NOMO-1 (cell line): ENCODE results near the gene PTPRM.
"Not testable (repeated sequence)": the region's sequence is repeated elsewhere in the genome, so short reads cannot be mapped to it uniquely, and the experiment has no call there.

ENCODE experiments used
- DNase-seq, 2 experiments: peaks; one replicate each; lab custom pipeline; 2025; ENCODE audit not compliant: unreplicated experiment in 2 of 2; lab: John Stamatoyannopoulos, UW

Gene PTPRM

GRCh38 chr18:7721532-7721931 lies 154.4 kb downstream of the PTPRM start:
- no peak for DNase-seq

GRCh38 chr18:7722955-7723354 lies 155.8 kb downstream of the PTPRM start:
- DNase-seq: no peak

GRCh38 chr18:7723558-7723957 lies 156.4 kb downstream of the PTPRM start:
- DNase-seq: no peak

- DNase-seq: no peak
Observed at GRCh38 chr18:7725473-7725872, 158.4 kb downstream of the PTPRM start.

- DNase-seq: no peak
Observed at GRCh38 chr18:7725897-7726296, 158.8 kb downstream of the PTPRM start.

- DNase-seq: no peak
Observed at GRCh38 chr18:7726522-7726921, 159.4 kb downstream of the PTPRM start.

- no peak for DNase-seq
Observed at GRCh38 chr18:7727361-7728076, 160.4 kb downstream of the PTPRM start.

- DNase-seq: no peak
Observed at GRCh38 chr18:7728297-7728696, 161.2 kb downstream of the PTPRM start.

- DNase-seq: no peak
Observed at GRCh38 chr18:7729868-7730267, 162.8 kb downstream of the PTPRM start.

GRCh38 chr18:7730682-7731081 lies 163.6 kb downstream of the PTPRM start:
- no peak for DNase-seq

GRCh38 chr18:7733642-7734041 lies 166.5 kb downstream of the PTPRM start:
- no peak for DNase-seq

GRCh38 chr18:7735196-7735595 lies 168.1 kb downstream of the PTPRM start:
- no peak for DNase-seq

- no peak for DNase-seq
Observed at GRCh38 chr18:7735626-7736175, 168.6 kb downstream of the PTPRM start.

GRCh38 chr18:7736526-7736925 lies 169.4 kb downstream of the PTPRM start:
- DNase-seq: not testable (repeated sequence)

- no peak for DNase-seq
Observed at GRCh38 chr18:7737550-7737949, 170.4 kb downstream of the PTPRM start.

- DNase-seq: no peak
Observed at GRCh38 chr18:7740821-7741220, 173.7 kb downstream of the PTPRM start.

GRCh38 chr18:7741640-7742039 lies 174.5 kb downstream of the PTPRM start:
- no peak for DNase-seq

- DNase-seq: no peak
Observed at GRCh38 chr18:7742224-7742623, 175.1 kb downstream of the PTPRM start.

GRCh38 chr18:7743256-7743655 lies 176.1 kb downstream of the PTPRM start:
- DNase-seq: no peak

GRCh38 chr18:7746106-7746505 lies 179.0 kb downstream of the PTPRM start:
- DNase-seq: no peak

- no peak for DNase-seq
Observed at GRCh38 chr18:7748251-7749007, 181.3 kb downstream of the PTPRM start.

GRCh38 chr18:7749008-7749405 lies 181.9 kb downstream of the PTPRM start:
- no peak for DNase-seq
